Measurements from ENCODE around the gene ELP1. TPM values are rescaled to one million over a fixed set of nuclear protein-coding genes. Genes with fewer than 3 reads are reported as not detected.
"Not testable (repeated sequence)": the region's sequence is repeated elsewhere in the genome, so short reads cannot be mapped to it uniquely, and the experiment has no call there.

The ELP1 gene
- total and polyA plus RNA-seq, 2 experiments from 2014 or later, result 34.8 to 68.6 TPM

DNA sequence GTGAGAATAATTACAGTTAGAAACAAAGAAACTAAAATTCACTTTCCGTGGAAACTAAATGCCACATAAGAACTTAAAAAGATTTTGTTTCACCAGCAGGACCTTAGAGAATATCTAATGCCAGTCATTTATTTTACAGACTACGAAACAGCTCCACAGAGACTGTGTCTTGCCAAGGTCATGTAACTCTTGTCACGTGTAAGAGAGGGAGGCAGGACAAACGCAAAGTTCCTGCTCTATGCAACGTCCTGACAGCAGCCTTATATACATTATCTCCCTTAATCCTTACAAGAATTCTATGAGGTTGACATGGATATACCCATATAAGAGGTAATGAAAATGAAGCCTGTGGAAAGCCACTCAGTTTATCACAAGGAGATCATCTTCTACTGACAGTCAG is 40.0 kb upstream of the ELP1 start:
- H4K20me1 ChIP-seq (ENCODE audit: insufficient read depth, poor library complexity, severe bottlenecking), result no peaks in the 10 kb centered on the region
- no peaks in the 10 kb centered on the region for H3K79me2 ChIP-seq
- no peak overlapping the region for H3K4me3 ChIP-seq
- no peak overlapping the region for H2AFZ ChIP-seq
- H3K27ac ChIP-seq, result no peak overlapping the region
- H3K9me3 ChIP-seq (ENCODE audit: low read depth), result no peaks in the 10 kb centered on the region
- 64% methylated on average over 5 of the region's 5 CpGs for WGBS (ENCODE audit: low lambda C conversion rate, missing lambda C conversion rate)
- H3K4me1 ChIP-seq (ENCODE audit: insufficient read depth), result no peaks in the 10 kb centered on the region
- H3K9me2 ChIP-seq (replicated peaks; ENCODE audit: insufficient read depth), result no peaks in the 10 kb centered on the region
- no peaks in the 10 kb centered on the region for H3K27me3 ChIP-seq
- H3K36me3 ChIP-seq (replicated peaks; ENCODE audit: insufficient read depth, low read depth), result no peaks in the 10 kb centered on the region
- DNase-seq (ENCODE audit: low spot score), result no peak
- H3K4me2 ChIP-seq, result no peak overlapping the region
- TF ChIP-seq EZH2phosphoT487 (IDR thresholded peaks at IDR 0.05; ENCODE audit: low read depth, severe bottlenecking, unreplicated experiment), result no peak
- no peak for TF ChIP-seq CTCF (IDR thresholded peaks at IDR 0.05; ENCODE audit: poor library complexity)
- TF ChIP-seq EZH2 (IDR thresholded peaks at IDR 0.05; ENCODE audit: borderline replicate concordance), result no peak

DNA sequence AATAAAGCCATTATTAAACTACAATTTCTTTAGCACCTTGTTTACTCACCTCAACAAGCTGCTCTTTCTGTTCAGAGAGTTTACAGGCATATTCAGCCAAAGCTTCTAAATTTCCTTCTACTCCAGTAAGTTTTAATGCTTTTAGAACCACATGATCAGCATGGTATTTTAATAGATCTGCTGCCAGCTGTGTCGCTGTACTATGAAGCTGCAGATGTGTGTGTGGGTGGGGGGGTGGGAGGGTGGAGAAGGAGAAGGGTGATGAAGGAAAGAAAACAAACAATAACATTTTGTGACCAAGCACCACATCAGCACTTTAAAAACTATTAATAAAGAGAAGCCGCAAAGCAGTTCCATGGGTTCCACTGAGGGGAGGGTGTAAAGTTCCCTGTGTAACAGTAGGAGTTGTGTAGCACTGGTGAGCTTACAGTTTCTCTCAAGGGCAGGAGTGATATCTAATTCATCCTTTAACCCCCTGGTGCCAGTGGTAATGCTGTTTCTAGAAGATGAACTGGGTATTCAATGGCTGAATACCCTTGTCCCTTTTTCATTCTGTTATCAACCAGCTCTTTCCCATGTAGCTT is 38.8 kb upstream of the ELP1 start:
- H3K27me3 ChIP-seq, result no peaks in the 10 kb centered on the region
- H3K79me2 ChIP-seq, result no peaks in the 10 kb centered on the region
- WGBS (ENCODE audit: low lambda C conversion rate, missing lambda C conversion rate), result 64% methylated on average over 2 of the region's 2 CpGs
- TF ChIP-seq EZH2 (IDR thresholded peaks at IDR 0.05; ENCODE audit: borderline replicate concordance) (no peak), CTCF (IDR thresholded peaks at IDR 0.05; ENCODE audit: poor library complexity) (no peak), EZH2phosphoT487 (IDR thresholded peaks at IDR 0.05; ENCODE audit: low read depth, severe bottlenecking, unreplicated experiment) (no peak)
- H3K4me3 ChIP-seq, result no peak overlapping the region
- no peaks in the 10 kb centered on the region for H4K20me1 ChIP-seq (ENCODE audit: insufficient read depth, poor library complexity, severe bottlenecking)
- no peaks in the 10 kb centered on the region for H3K36me3 ChIP-seq (replicated peaks; ENCODE audit: insufficient read depth, low read depth)
- H3K9me3 ChIP-seq (ENCODE audit: low read depth), result no peaks in the 10 kb centered on the region
- H2AFZ ChIP-seq, result no peak overlapping the region
- DNase-seq (ENCODE audit: low spot score), result no peak
- H3K4me1 ChIP-seq (ENCODE audit: insufficient read depth), result no peaks in the 10 kb centered on the region
- no peak overlapping the region for H3K4me2 ChIP-seq
- peak overlapping the region; percentile 8 for H3K27ac ChIP-seq
- no peaks in the 10 kb centered on the region for H3K9me2 ChIP-seq (replicated peaks; ENCODE audit: insufficient read depth)

- TF ChIP-seq CTCF (IDR thresholded peaks at IDR 0.05; ENCODE audit: poor library complexity) (no peak), EZH2phosphoT487 (IDR thresholded peaks at IDR 0.05; ENCODE audit: low read depth, severe bottlenecking, unreplicated experiment) (no peak), EZH2 (IDR thresholded peaks at IDR 0.05; ENCODE audit: borderline replicate concordance) (no peak)
These were observed 38.3 kb upstream of the ELP1 start for GRCh38 chr9:108972186-108972585.

GRCh38 chr9:108971392-108971791 is 37.5 kb upstream of the ELP1 start:
- H3K9me2 ChIP-seq (replicated peaks; ENCODE audit: insufficient read depth); H3K27ac ChIP-seq; H3K79me2 ChIP-seq; DNase-seq (ENCODE audit: low spot score); H3K27me3 ChIP-seq; H3K36me3 ChIP-seq (replicated peaks; ENCODE audit: insufficient read depth, low read depth); H3K4me3 ChIP-seq; H3K4me1 ChIP-seq (ENCODE audit: insufficient read depth); H2AFZ ChIP-seq; H3K9me3 ChIP-seq (ENCODE audit: low read depth); H3K4me2 ChIP-seq; H4K20me1 ChIP-seq (ENCODE audit: insufficient read depth, poor library complexity, severe bottlenecking): not testable (repeated sequence)
- WGBS (ENCODE audit: low lambda C conversion rate, missing lambda C conversion rate), result 100% methylated on average over 2 of the region's 2 CpGs

More at GRCh38 chr9:108972186-108972585, 38.3 kb upstream of the ELP1 start:
- H2AFZ ChIP-seq, result no peak overlapping the region
- H3K4me2 ChIP-seq, result no peak overlapping the region
- H3K27ac ChIP-seq, result peak overlapping the region; percentile 8
- H4K20me1 ChIP-seq (ENCODE audit: insufficient read depth, poor library complexity, severe bottlenecking), result no peaks in the 10 kb centered on the region
- no peak overlapping the region for H3K4me3 ChIP-seq
- no peaks in the 10 kb centered on the region for H3K4me1 ChIP-seq (ENCODE audit: insufficient read depth)
- DNase-seq (ENCODE audit: low spot score), result no peak
- no peaks in the 10 kb centered on the region for H3K9me2 ChIP-seq (replicated peaks; ENCODE audit: insufficient read depth)
- 78% methylated on average over 3 of the region's 3 CpGs for whole genome bisulfite sequencing (ENCODE audit: low lambda C conversion rate, missing lambda C conversion rate)
- no peaks in the 10 kb centered on the region for H3K79me2 ChIP-seq
- no peaks in the 10 kb centered on the region for H3K27me3 ChIP-seq
- H3K36me3 ChIP-seq (replicated peaks; ENCODE audit: insufficient read depth, low read depth), result no peaks in the 10 kb centered on the region
- no peaks in the 10 kb centered on the region for H3K9me3 ChIP-seq (ENCODE audit: low read depth)

Data from hepatocyte (in vitro differentiated cells).